Breast epithelium (tissue), 3 donors: ENCODE measurements around the gene NIPSNAP2.

Experiments
- POLR2A ChIP-seq: fragments of 450-650 bp; IDR thresholded peaks from one replicate; pipeline ENCODE4 v1.6.1; 2016; ENCODE audit warnings: antibody characterized with exemption, mild to moderate bottlenecking, moderate library complexity
- TF ChIP-seq, protein P1 (sequence below), 3 donors: fragments of 450-650 bp; IDR thresholded peaks; one replicate each; pipeline ENCODE4 v1.5.1; 2016 to 2017; ENCODE audit warnings: antibody characterized with exemption in 3 of 3, mild to moderate bottlenecking in 3 of 3, moderate library complexity in 3 of 3

DNA sequence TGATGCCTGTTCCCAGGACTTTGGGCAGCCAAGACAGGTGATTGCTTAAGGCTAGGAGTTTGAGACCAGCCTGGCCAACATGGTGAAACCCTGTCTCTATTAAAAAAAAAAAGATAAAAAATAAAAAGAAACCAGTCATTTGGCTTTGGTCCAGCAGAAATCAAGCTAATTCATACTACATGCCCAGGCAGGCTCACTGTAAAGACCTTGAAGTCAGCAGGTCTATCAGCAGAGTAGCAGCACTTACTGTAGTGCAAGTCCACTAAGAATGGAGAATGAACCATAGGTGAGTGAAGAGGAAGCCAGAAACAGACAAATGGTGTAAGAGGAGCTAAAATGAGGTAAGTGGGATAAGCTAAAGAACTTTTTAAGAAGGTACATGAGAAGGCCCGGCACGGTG, 62.2 kb downstream of the NIPSNAP2 start:
- no peak for TF ChIP-seq POLR2A
- TF ChIP-seq, protein P1, sequence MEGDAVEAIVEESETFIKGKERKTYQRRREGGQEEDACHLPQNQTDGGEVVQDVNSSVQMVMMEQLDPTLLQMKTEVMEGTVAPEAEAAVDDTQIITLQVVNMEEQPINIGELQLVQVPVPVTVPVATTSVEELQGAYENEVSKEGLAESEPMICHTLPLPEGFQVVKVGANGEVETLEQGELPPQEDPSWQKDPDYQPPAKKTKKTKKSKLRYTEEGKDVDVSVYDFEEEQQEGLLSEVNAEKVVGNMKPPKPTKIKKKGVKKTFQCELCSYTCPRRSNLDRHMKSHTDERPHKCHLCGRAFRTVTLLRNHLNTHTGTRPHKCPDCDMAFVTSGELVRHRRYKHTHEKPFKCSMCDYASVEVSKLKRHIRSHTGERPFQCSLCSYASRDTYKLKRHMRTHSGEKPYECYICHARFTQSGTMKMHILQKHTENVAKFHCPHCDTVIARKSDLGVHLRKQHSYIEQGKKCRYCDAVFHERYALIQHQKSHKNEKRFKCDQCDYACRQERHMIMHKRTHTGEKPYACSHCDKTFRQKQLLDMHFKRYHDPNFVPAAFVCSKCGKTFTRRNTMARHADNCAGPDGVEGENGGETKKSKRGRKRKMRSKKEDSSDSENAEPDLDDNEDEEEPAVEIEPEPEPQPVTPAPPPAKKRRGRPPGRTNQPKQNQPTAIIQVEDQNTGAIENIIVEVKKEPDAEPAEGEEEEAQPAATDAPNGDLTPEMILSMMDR (IDR thresholded peaks at IDR 0.05) = no peak
